ENCODE measurements around the gene HTD2. TPM values are rescaled to one million over a fixed set of nuclear protein-coding genes. Genes with fewer than 3 reads are reported as not detected.
A peak's percentile ranks its signal among the peaks of the same experiment; 100 is the strongest.

Gene HTD2
- total and polyA plus RNA-seq, 10 donors, result 2.3 to 20.0 (median 8.2) TPM

GRCh38 chr3:58326267-58326900, 20.1 kb downstream of the HTD2 start:
- H3K27me3 ChIP-seq (replicated peaks in 1 of 7), result no peaks in the 10 kb centered on the region
- H3K9me3 ChIP-seq, result no peaks in the 10 kb centered on the region
- peaks cover 20 to 55% (median 35%) of the 10 kb centered on the region in 6 donors for H3K4me1 ChIP-seq
- intact Hi-C loops (cut with DNase I; ENCODE audit: low total_unique reads), result loop anchor here (10.0 kb wide), 1 partner anchor 208 kb away; the partner anchor contains the start of gene ACOX2
- 93 to 98% (median 94%) methylated on average over 8 of the region's 8 CpGs for WGBS, 5 donors
- no peaks in the 10 kb centered on the region for H3K36me3 ChIP-seq
- DNase-seq, result no peak
- H3K4me3 ChIP-seq, result no peak overlapping the region
- TF ChIP-seq POLR2AphosphoS5 (IDR thresholded peaks at IDR 0.05) (no peak), CTCF (IDR thresholded peaks at IDR 0.05 in 8 of 11, conservative IDR thresholded peaks at IDR 0.05 in 3 of 11) (no peak), POLR2A (IDR thresholded peaks at IDR 0.05) (no peak)
- peak overlapping the region in 6 of 8 donors; percentile 59 to 79 (median 74) for H3K27ac ChIP-seq

GRCh38 chr3:58329150-58329921, 23.0 kb downstream of the HTD2 start:
- Histone ChIP-seq H3K4me3 (no peak overlapping the region), H3K27me3 (replicated peaks in 1 of 7) (no peaks in the 10 kb centered on the region), H3K27ac (no peak overlapping the region), H3K36me3 (no peaks in the 10 kb centered on the region), H3K4me1 (peaks cover 21 to 49% (median 37%) of the 10 kb centered on the region in 6 donors), H3K9me3 (no peaks in the 10 kb centered on the region)
- TF ChIP-seq CTCF (IDR thresholded peaks at IDR 0.05 in 8 of 11, conservative IDR thresholded peaks at IDR 0.05 in 3 of 11) (no peak), POLR2A (IDR thresholded peaks at IDR 0.05) (no peak), POLR2AphosphoS5 (IDR thresholded peaks at IDR 0.05) (no peak)
- WGBS, 5 donors, result 91 to 97% (median 93%) methylated on average over 8 of the region's 8 CpGs
- intact Hi-C loops (cut with DNase I; ENCODE audit: low total_unique reads), result loop anchor here (10.0 kb wide), 1 partner anchor 205 kb away; the partner anchor contains the start of gene ACOX2
- DNase-seq, result no peak

GRCh38 chr3:58329922-58330413, 23.6 kb downstream of the HTD2 start:
- WGBS, 5 donors, result 93 to 97% (median 95%) methylated on average over 5 of the region's 5 CpGs
- no peak overlapping the region for H3K4me3 ChIP-seq
- peaks cover 17 to 49% (median 35%) of the 10 kb centered on the region in 6 donors for H3K4me1 ChIP-seq
- H3K9me3 ChIP-seq, result no peaks in the 10 kb centered on the region
- no peaks in the 10 kb centered on the region for H3K36me3 ChIP-seq
- no peak for DNase-seq
- intact Hi-C loops (cut with DNase I; ENCODE audit: low total_unique reads), result loop anchor here (10.0 kb wide), 1 partner anchor 205 kb away; the partner anchor contains the start of gene ACOX2
- TF ChIP-seq POLR2AphosphoS5 (IDR thresholded peaks at IDR 0.05), result no peak
- no peak for TF ChIP-seq POLR2A (IDR thresholded peaks at IDR 0.05)
- no peak overlapping the region for H3K27ac ChIP-seq
- no peaks in the 10 kb centered on the region for H3K27me3 ChIP-seq (replicated peaks in 1 of 7)

GRCh38 chr3:58331593-58332152, 25.4 kb downstream of the HTD2 start:
- Histone ChIP-seq H3K4me3 (peak overlapping the region in 1 of 8 donors; percentile 91), H3K27me3 (replicated peaks in 1 of 7) (no peaks in the 10 kb centered on the region), H3K27ac (no peak overlapping the region), H3K36me3 (no peaks in the 10 kb centered on the region), H3K9me3 (no peaks in the 10 kb centered on the region), H3K4me1 (peaks cover 19 to 49% (median 40%) of the 10 kb centered on the region in 6 donors)
- intact Hi-C loops (cut with DNase I; ENCODE audit: low total_unique reads), result no loop called here
- no peak for DNase-seq
- TF ChIP-seq CTCF (IDR thresholded peaks at IDR 0.05 in 8 of 11, conservative IDR thresholded peaks at IDR 0.05 in 3 of 11) (no peak), POLR2A (IDR thresholded peaks at IDR 0.05) (no peak), POLR2AphosphoS5 (IDR thresholded peaks at IDR 0.05) (no peak)
- WGBS, 5 donors, result 90 to 94% (median 91%) methylated on average over 4 of the region's 4 CpGs

All from spleen (tissue), 11 donors.